Activated naive CD4-positive, alpha-beta T cell treated with anti-CD3 and anti-CD28 coated beads, Interleukin-2, amount 50 U/mL, for 24 hours (primary cell): ENCODE data around the gene PKP3.
"Not testable (repeated sequence)": the region's sequence is repeated elsewhere in the genome, so short reads cannot be mapped to it uniquely, and the experiment has no call there.

Experiments used
- H3K27ac Mint-ChIP-seq: one replicate; pipeline ENCODE4 v1.8.0; 2021; ENCODE audit warnings: mild to moderate bottlenecking, mixed read lengths
- H3K27me3 Mint-ChIP-seq: one replicate; pipeline ENCODE4 v1.8.0; 2021; ENCODE audit warnings: mixed read lengths
- H3K36me3 Mint-ChIP-seq: one replicate; pipeline ENCODE4 v1.8.0; 2021; ENCODE audit warnings: mixed read lengths
- H3K4me1 Mint-ChIP-seq: one replicate; pipeline ENCODE4 v1.8.0; 2021; ENCODE audit warnings: mixed read lengths
- H3K4me3 Mint-ChIP-seq: one replicate; pipeline ENCODE4 v1.8.0; 2021; ENCODE audit warnings: mild to moderate bottlenecking, mixed read lengths
- H3K9me3 Mint-ChIP-seq: one replicate; pipeline ENCODE4 v1.8.0; 2021; ENCODE audit warnings: mixed read lengths

The PKP3 gene

GRCh38 chr11:409008-409599 is 15.1 kb downstream of the PKP3 start:
- Mint-ChIP-seq H3K9me3 (no peaks in the 10 kb centered on the region), H3K4me1 (peaks cover 25% of the 10 kb centered on the region), H3K36me3 (no peaks in the 10 kb centered on the region), H3K4me3 (no peak overlapping the region), H3K27ac (no peak overlapping the region), H3K27me3 (no peaks in the 10 kb centered on the region)

- peaks cover 32% of the 10 kb centered on the region for H3K4me1 Mint-ChIP-seq
- no peaks in the 10 kb centered on the region for H3K9me3 Mint-ChIP-seq
- no peak overlapping the region for H3K27ac Mint-ChIP-seq
Observed at GRCh38 chr11:409600-410483, 15.8 kb downstream of the PKP3 start.

GRCh38 chr11:410711-411110 is 16.7 kb downstream of the PKP3 start:
- not testable (repeated sequence) for H3K27me3 Mint-ChIP-seq, H3K9me3 Mint-ChIP-seq, H3K36me3 Mint-ChIP-seq, H3K4me3 Mint-ChIP-seq, H3K27ac Mint-ChIP-seq
- H3K4me1 Mint-ChIP-seq, result peaks cover 32% of the 10 kb centered on the region

More at GRCh38 chr11:409600-410483, 15.8 kb downstream of the PKP3 start:
- no peak overlapping the region for H3K4me3 Mint-ChIP-seq
- no peaks in the 10 kb centered on the region for H3K36me3 Mint-ChIP-seq
- H3K27me3 Mint-ChIP-seq, result no peaks in the 10 kb centered on the region

- H3K4me1 Mint-ChIP-seq, result peaks cover 39% of the 10 kb centered on the region
Observed at GRCh38 chr11:411520-411919, 17.5 kb downstream of the PKP3 start.

GRCh38 chr11:412641-413119 is 18.7 kb downstream of the PKP3 start:
- Mint-ChIP-seq H3K27ac (no peak overlapping the region), H3K36me3 (no peaks in the 10 kb centered on the region), H3K9me3 (no peaks in the 10 kb centered on the region), H3K4me3 (peak overlapping the region; percentile 74), H3K27me3 (no peaks in the 10 kb centered on the region), H3K4me1 (peaks cover 40% of the 10 kb centered on the region)

More at GRCh38 chr11:411520-411919, 17.5 kb downstream of the PKP3 start:
- H3K27ac Mint-ChIP-seq, H3K36me3 Mint-ChIP-seq, H3K27me3 Mint-ChIP-seq, H3K9me3 Mint-ChIP-seq, H3K4me3 Mint-ChIP-seq: not testable (repeated sequence)

- Mint-ChIP-seq H3K4me1 (peaks cover 40% of the 10 kb centered on the region), H3K4me3 (peak overlapping the region; percentile 74), H3K27ac (peak overlapping the region; percentile 74), H3K27me3 (no peaks in the 10 kb centered on the region), H3K9me3 (no peaks in the 10 kb centered on the region), H3K36me3 (no peaks in the 10 kb centered on the region)
Observed at GRCh38 chr11:413120-414081, 19.4 kb downstream of the PKP3 start.

GRCh38 chr11:414318-414857 is 20.4 kb downstream of the PKP3 start:
- Mint-ChIP-seq H3K27me3 (no peaks in the 10 kb centered on the region), H3K4me1 (peaks cover 38% of the 10 kb centered on the region), H3K9me3 (no peaks in the 10 kb centered on the region), H3K36me3 (no peaks in the 10 kb centered on the region), H3K27ac (peak overlapping the region; percentile 86), H3K4me3 (peak overlapping the region; percentile 85)

- H3K36me3 Mint-ChIP-seq, result no peaks in the 10 kb centered on the region
- H3K27ac Mint-ChIP-seq, result peak overlapping the region; percentile 17
- no peaks in the 10 kb centered on the region for H3K9me3 Mint-ChIP-seq
- H3K27me3 Mint-ChIP-seq, result no peaks in the 10 kb centered on the region
- H3K4me3 Mint-ChIP-seq, result peak overlapping the region; percentile 85
- H3K4me1 Mint-ChIP-seq, result peaks cover 33% of the 10 kb centered on the region
Observed at GRCh38 chr11:415640-416041, 21.6 kb downstream of the PKP3 start.

- Mint-ChIP-seq H3K4me1 (peaks cover 33% of the 10 kb centered on the region), H3K4me3 (peak overlapping the region; percentile 85), H3K36me3 (no peaks in the 10 kb centered on the region), H3K9me3 (no peaks in the 10 kb centered on the region), H3K27me3 (no peaks in the 10 kb centered on the region), H3K27ac (peak overlapping the region; percentile 59)
Observed at GRCh38 chr11:416051-416756, 22.2 kb downstream of the PKP3 start.

- Mint-ChIP-seq H3K9me3 (no peaks in the 10 kb centered on the region), H3K27ac (no peak overlapping the region), H3K36me3 (no peaks in the 10 kb centered on the region), H3K4me3 (peak overlapping the region; percentile 85), H3K4me1 (peaks cover 33% of the 10 kb centered on the region), H3K27me3 (no peaks in the 10 kb centered on the region)
Observed at GRCh38 chr11:416757-417621, 23.0 kb downstream of the PKP3 start.

GRCh38 chr11:417652-418342 is 23.8 kb downstream of the PKP3 start:
- Mint-ChIP-seq H3K36me3 (peaks cover 1% of the 10 kb centered on the region), H3K27ac (no peak overlapping the region), H3K27me3 (no peaks in the 10 kb centered on the region), H3K9me3 (no peaks in the 10 kb centered on the region), H3K4me1 (peaks cover 32% of the 10 kb centered on the region), H3K4me3 (peak overlapping the region; percentile 49)

- peaks cover 25% of the 10 kb centered on the region for H3K4me1 Mint-ChIP-seq
- H3K9me3 Mint-ChIP-seq, result no peaks in the 10 kb centered on the region
- H3K4me3 Mint-ChIP-seq, result no peak overlapping the region
- H3K36me3 Mint-ChIP-seq, result peaks cover 3% of the 10 kb centered on the region
- H3K27ac Mint-ChIP-seq, result peak overlapping the region; percentile 30
- no peaks in the 10 kb centered on the region for H3K27me3 Mint-ChIP-seq
Observed at GRCh38 chr11:418343-419247, 24.6 kb downstream of the PKP3 start.
